Endodermal cell (in vitro differentiated cells): ENCODE measurements around the gene OBSCN. TPM values are rescaled to one million over a fixed set of nuclear protein-coding genes. Genes with fewer than 3 reads are reported as not detected.

Experiments
- DNase-seq: peaks from one replicate; pipeline ENCODE4 v3.0.0-alpha.2; 2017
- H3K27ac ChIP-seq: 2 replicates; pipeline ENCODE4 v1.5.1; 2013; ENCODE audit warnings: mild to moderate bottlenecking, low read depth, low read length, moderate library complexity
- H3K27me3 ChIP-seq: 2 replicates; pipeline ENCODE4 v1.6.1; 2013; ENCODE audit warnings: mild to moderate bottlenecking, low read length, moderate library complexity; ENCODE audit not compliant: insufficient read depth, control insufficient read depth, poor library complexity, severe bottlenecking
- H3K36me3 ChIP-seq: 2 replicates; pipeline ENCODE4 v1.7.0; 2013; ENCODE audit warnings: mild to moderate bottlenecking, low read length, moderate library complexity; ENCODE audit not compliant: control insufficient read depth, insufficient read depth
- H3K4me1 ChIP-seq: one replicate; pipeline ENCODE4 v1.7.0; 2013; ENCODE audit warnings: low read length; ENCODE audit not compliant: control insufficient read depth, insufficient read depth
- H3K4me3 ChIP-seq: 2 replicates; pipeline ENCODE4 v1.5.1; 2013; ENCODE audit warnings: mild to moderate bottlenecking, low read length, moderate library complexity
- H3K9ac ChIP-seq: 2 replicates; pipeline ENCODE4 v1.6.1; 2013; ENCODE audit warnings: mild to moderate bottlenecking, low read length, moderate library complexity; ENCODE audit not compliant: poor library complexity, severe bottlenecking; ENCODE audit errors: extremely low read depth
- H3K9me3 ChIP-seq: 2 replicates; pipeline ENCODE4 v1.6.1; 2013; ENCODE audit warnings: mild to moderate bottlenecking, low read length, moderate library complexity; ENCODE audit not compliant: control insufficient read depth
- H3K27ac Mint-ChIP-seq: 2 replicates; pipeline ENCODE4 v1.8.0; 2020; ENCODE audit warnings: mixed read lengths
- H3K27me3 Mint-ChIP-seq: 2 replicates; pipeline ENCODE4 v1.8.0; 2021; ENCODE audit warnings: mild to moderate bottlenecking, mixed read lengths; ENCODE audit not compliant: insufficient read depth
- H3K36me3 Mint-ChIP-seq: 2 replicates; pipeline ENCODE4 v1.8.0; 2020; ENCODE audit warnings: low read depth, mixed read lengths
- H3K4me1 Mint-ChIP-seq: 2 replicates; pipeline ENCODE4 v1.8.0; 2020; ENCODE audit warnings: mixed read lengths
- H3K4me3 Mint-ChIP-seq: 2 replicates; pipeline ENCODE4 v1.8.0; 2020; ENCODE audit warnings: mild to moderate bottlenecking, moderate library complexity, mixed read lengths
- H3K9me3 Mint-ChIP-seq: 2 replicates; pipeline ENCODE4 v1.8.0; 2020; ENCODE audit warnings: mild to moderate bottlenecking, mixed read lengths
- WGBS, 2 experiments: methylation state at CpG; one replicate each; pipeline versions ENCODE4 v1.1.5 to v1.1.7; 2013; ENCODE audit warnings: missing lambda C conversion rate in 2 of 2, mixed read lengths in 1 of 2; ENCODE audit not compliant: insufficient coverage in 1 of 2, insufficient read length in 1 of 2; 5-methylcytosine and 5-hydroxymethylcytosine counted together
- total RNA-seq, 2 donors: library from RNA; stranded (reverse); fragmentation: NEBNext Ultra II Directional in 1 of 2; extraction: Animal tissue kit (Norgen Biotek cat#: 25700) in 1 of 2; gene quantifications; 2 replicates in 1 of 2; 3 replicates in 1 of 2; pipeline ENCODE4 v1.2.1, GENCODE V29; 2021
- TF ChIP-seq, protein P1 (sequence below): fragments of 200-600 bp; sonication (generic); conservative IDR thresholded peaks from 2 replicates; pipeline ENCODE4 v1.5.0; 2021; ENCODE audit warnings: antibody characterized with exemption, mild to moderate bottlenecking

The OBSCN gene
- total RNA-seq, 2 donors from 2014 or later: 53.7 to 68.9 TPM

DNA sequence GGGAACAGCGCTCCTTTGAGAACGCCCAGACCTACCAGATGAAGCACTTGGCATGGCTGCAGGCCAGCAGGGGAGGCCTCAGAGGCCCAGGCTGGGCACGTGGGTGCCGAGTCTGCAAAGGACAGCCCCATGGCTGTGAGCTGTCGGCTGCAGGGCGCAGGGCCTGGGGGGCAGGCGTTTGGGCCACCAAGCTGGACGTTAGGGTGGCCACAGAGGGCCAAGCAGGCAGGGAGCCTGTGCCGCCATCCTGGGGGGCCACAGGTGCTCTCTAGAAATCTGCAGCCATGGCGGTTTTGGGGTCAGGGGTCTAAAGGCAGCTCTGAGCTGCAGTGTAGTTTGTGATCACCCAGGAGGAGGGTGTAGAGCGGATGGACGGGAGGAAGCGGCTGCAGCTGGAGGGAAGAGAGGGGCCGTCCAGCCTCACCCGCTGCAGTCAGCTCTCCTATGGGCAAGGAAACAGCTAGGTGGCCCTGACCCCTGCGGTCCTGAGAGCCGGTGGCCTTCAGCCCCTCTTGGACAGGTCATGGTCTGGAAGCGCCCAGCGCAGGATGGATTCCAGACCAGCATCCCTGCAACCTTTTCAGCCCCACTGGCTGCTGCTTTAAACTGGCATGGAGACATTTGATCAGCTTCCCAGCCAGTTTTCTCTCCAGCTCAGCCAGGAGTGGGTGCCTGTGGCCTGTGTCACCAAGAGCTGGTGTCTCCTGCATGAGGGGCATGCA is 31.2 kb upstream of the OBSCN start:
- WGBS, 2 experiments: 91 to 96% methylated on average over 15 to 19 of the region's 19 CpGs
- H3K9ac ChIP-seq: no peak overlapping the region

DNA sequence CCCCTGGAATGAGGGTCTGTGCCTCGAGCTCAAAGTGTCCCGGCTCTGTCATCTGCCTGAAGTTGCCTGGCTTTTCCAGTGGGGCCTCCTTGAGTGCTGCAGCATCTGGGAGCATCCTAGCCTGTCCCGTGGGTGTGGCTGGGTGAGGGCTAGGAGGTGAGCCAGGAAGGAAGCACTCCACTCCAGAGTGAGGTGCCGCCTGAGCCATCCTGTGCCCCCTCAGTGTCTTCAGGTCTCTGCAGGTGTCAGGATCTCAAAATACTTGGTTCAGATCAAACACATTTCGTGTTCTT is 30.7 kb upstream of the OBSCN start:
- Histone ChIP-seq H3K4me1 (no peaks in the 10 kb centered on the region), H3K27me3 (no peaks in the 10 kb centered on the region), H3K9ac (no peak overlapping the region), H3K27ac (no peak overlapping the region), H3K4me3 (no peak overlapping the region), H3K36me3 (no peaks in the 10 kb centered on the region), H3K9me3 (no peaks in the 10 kb centered on the region)
- DNase-seq: no peak
- TF ChIP-seq, protein P1, sequence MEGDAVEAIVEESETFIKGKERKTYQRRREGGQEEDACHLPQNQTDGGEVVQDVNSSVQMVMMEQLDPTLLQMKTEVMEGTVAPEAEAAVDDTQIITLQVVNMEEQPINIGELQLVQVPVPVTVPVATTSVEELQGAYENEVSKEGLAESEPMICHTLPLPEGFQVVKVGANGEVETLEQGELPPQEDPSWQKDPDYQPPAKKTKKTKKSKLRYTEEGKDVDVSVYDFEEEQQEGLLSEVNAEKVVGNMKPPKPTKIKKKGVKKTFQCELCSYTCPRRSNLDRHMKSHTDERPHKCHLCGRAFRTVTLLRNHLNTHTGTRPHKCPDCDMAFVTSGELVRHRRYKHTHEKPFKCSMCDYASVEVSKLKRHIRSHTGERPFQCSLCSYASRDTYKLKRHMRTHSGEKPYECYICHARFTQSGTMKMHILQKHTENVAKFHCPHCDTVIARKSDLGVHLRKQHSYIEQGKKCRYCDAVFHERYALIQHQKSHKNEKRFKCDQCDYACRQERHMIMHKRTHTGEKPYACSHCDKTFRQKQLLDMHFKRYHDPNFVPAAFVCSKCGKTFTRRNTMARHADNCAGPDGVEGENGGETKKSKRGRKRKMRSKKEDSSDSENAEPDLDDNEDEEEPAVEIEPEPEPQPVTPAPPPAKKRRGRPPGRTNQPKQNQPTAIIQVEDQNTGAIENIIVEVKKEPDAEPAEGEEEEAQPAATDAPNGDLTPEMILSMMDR: no peak
- Mint-ChIP-seq H3K9me3 (no peaks in the 10 kb centered on the region), H3K36me3 (no peaks in the 10 kb centered on the region), H3K4me3 (no peak overlapping the region), H3K27ac (no peak overlapping the region), H3K27me3 (no peaks in the 10 kb centered on the region), H3K4me1 (no peaks in the 10 kb centered on the region)
- WGBS, 2 experiments: 92 to 97% methylated on average over 3 to 5 of the region's 5 CpGs

More for the DNA sequence above, 31.2 kb upstream of the OBSCN start:
- no peak overlapping the region for H3K4me3 ChIP-seq
- H3K36me3 Mint-ChIP-seq: no peaks in the 10 kb centered on the region
- TF ChIP-seq, protein P1: no peak
- H3K27me3 Mint-ChIP-seq: no peaks in the 10 kb centered on the region
- no peak overlapping the region for H3K27ac Mint-ChIP-seq
- H3K9me3 ChIP-seq: no peaks in the 10 kb centered on the region
- H3K27ac ChIP-seq: no peak overlapping the region
- H3K27me3 ChIP-seq: no peaks in the 10 kb centered on the region
- no peak for DNase-seq
- no peaks in the 10 kb centered on the region for H3K36me3 ChIP-seq
- H3K4me1 ChIP-seq: no peaks in the 10 kb centered on the region
- no peaks in the 10 kb centered on the region for H3K4me1 Mint-ChIP-seq
- no peaks in the 10 kb centered on the region for H3K9me3 Mint-ChIP-seq
- H3K4me3 Mint-ChIP-seq: no peak overlapping the region

DNA sequence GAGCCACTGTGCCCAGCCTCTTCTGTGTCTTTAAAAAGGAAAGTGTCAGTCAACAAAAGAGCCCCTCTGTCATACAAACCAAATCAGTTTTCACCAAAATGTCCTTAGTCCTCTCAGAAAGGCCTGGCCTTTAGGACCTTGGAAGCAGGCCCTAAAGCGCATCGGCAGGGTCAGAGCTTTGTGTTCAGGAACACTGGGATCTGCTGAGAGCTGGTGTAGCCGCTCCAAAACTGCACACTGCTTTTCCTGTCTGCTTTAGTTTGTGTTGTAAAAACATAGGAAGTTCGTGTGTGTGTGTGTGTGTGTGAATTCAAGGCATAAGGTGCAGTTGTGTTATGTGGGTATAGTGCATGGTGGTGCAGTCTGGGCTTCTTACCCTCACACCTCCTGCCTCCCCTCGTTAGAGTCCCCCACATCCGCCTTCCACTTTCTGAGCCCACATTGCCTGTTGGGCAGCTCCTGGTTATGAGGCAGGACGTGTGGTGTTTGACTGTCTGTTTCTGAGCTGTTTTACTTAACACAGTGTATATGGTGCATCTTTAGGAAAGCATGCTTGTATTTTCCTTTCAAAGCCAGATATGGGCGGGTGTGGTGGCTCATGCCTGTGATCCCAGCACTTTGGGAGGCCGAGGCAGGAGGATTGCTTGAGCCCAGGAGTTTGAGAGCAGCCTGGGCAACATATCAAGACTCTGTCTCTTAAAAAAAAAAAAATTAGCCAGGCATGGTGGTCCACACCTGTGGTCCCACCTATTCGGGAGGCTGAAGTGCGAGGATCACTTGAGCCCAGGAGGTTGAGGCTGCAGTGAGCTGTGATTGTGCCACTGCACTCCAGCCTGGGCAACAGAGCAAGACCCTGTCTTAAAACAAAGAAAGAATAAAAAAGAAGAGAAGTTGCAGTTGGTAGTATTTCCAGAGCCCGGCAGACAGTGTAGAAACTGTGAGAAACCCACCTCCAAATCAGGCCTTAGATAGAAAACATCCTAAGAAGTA is 29.8 kb upstream of the OBSCN start:
- no peaks in the 10 kb centered on the region for H3K4me1 ChIP-seq
- H3K4me3 ChIP-seq: no peak overlapping the region
- no peak overlapping the region for H3K27ac ChIP-seq
- Mint-ChIP-seq H3K9me3 (no peaks in the 10 kb centered on the region), H3K27me3 (no peaks in the 10 kb centered on the region), H3K4me3 (no peak overlapping the region), H3K36me3 (no peaks in the 10 kb centered on the region), H3K4me1 (no peaks in the 10 kb centered on the region), H3K27ac (no peak overlapping the region)
- TF ChIP-seq, protein P1: no peak
- no peak for DNase-seq
- H3K36me3 ChIP-seq: no peaks in the 10 kb centered on the region
- no peaks in the 10 kb centered on the region for H3K27me3 ChIP-seq
- no peaks in the 10 kb centered on the region for H3K9me3 ChIP-seq
- no peak overlapping the region for H3K9ac ChIP-seq
- 91% methylated on average over 10 to 12 of the region's 12 CpGs for WGBS, 2 experiments
